Liver (tissue), 3 donors: Measurements from ENCODE around the gene ARID5B.

Experiments used
- CTCF ChIP-seq: fragments of 150-350 bp; IDR thresholded peaks from 2 replicates; pipeline ENCODE4 v1.5.1; 2017; ENCODE audit warnings: improper control_type of control experiment, low read depth, low read length; ENCODE audit not compliant: missing input control
- FOXA1 ChIP-seq: IDR thresholded peaks from 2 replicates; pipeline ENCODE4 v1.6.1; 2016; ENCODE audit warnings: antibody characterized with exemption
- HNF4G ChIP-seq: IDR thresholded peaks from 2 replicates; pipeline ENCODE4 v1.6.1; 2016; ENCODE audit warnings: antibody characterized with exemption
- JUND ChIP-seq, 2 donors: IDR thresholded peaks; 2 replicates each; pipeline ENCODE4 v1.6.1; 2016; ENCODE audit warnings: antibody characterized with exemption in 2 of 2
- RAD21 ChIP-seq, 2 donors: IDR thresholded peaks; 2 replicates each; pipeline ENCODE4 v1.6.1; 2016; ENCODE audit warnings: antibody characterized with exemption in 2 of 2, mild to moderate bottlenecking in 2 of 2
- TAF1 ChIP-seq: conservative IDR thresholded peaks from 2 replicates; pipeline ENCODE4 v1.6.1; 2016; ENCODE audit warnings: antibody characterized with exemption, mild to moderate bottlenecking
- donor health status: healthy.
- donor health status: healthy.

- no peak for TF ChIP-seq FOXA1
- no peak for TF ChIP-seq HNF4G
- TF ChIP-seq CTCF = no peak
- no peak for TF ChIP-seq TAF1
- TF ChIP-seq JUND (IDR thresholded peaks at IDR 0.05) = no peak
- TF ChIP-seq RAD21 (IDR thresholded peaks at IDR 0.05) = no peak
These were observed 61.5 kb downstream of the ARID5B start for GRCh38 chr10:61962971-61963370.
